GM18868 (cell line): ENCODE data around the gene ZNF398.
"Not testable (repeated sequence)": the region's sequence is repeated elsewhere in the genome, so short reads cannot be mapped to it uniquely, and the experiment has no call there.

ENCODE experiments used
- ATAC-seq: cut with Tn5 transposase; IDR thresholded peaks from one replicate; pipeline ENCODE4 v1.9.1; 2021; ENCODE audit warnings: mild to moderate bottlenecking, moderate library complexity; ENCODE audit not compliant: unreplicated experiment

The ZNF398 gene, protein sequence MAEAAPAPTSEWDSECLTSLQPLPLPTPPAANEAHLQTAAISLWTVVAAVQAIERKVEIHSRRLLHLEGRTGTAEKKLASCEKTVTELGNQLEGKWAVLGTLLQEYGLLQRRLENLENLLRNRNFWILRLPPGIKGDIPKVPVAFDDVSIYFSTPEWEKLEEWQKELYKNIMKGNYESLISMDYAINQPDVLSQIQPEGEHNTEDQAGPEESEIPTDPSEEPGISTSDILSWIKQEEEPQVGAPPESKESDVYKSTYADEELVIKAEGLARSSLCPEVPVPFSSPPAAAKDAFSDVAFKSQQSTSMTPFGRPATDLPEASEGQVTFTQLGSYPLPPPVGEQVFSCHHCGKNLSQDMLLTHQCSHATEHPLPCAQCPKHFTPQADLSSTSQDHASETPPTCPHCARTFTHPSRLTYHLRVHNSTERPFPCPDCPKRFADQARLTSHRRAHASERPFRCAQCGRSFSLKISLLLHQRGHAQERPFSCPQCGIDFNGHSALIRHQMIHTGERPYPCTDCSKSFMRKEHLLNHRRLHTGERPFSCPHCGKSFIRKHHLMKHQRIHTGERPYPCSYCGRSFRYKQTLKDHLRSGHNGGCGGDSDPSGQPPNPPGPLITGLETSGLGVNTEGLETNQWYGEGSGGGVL

DNA sequence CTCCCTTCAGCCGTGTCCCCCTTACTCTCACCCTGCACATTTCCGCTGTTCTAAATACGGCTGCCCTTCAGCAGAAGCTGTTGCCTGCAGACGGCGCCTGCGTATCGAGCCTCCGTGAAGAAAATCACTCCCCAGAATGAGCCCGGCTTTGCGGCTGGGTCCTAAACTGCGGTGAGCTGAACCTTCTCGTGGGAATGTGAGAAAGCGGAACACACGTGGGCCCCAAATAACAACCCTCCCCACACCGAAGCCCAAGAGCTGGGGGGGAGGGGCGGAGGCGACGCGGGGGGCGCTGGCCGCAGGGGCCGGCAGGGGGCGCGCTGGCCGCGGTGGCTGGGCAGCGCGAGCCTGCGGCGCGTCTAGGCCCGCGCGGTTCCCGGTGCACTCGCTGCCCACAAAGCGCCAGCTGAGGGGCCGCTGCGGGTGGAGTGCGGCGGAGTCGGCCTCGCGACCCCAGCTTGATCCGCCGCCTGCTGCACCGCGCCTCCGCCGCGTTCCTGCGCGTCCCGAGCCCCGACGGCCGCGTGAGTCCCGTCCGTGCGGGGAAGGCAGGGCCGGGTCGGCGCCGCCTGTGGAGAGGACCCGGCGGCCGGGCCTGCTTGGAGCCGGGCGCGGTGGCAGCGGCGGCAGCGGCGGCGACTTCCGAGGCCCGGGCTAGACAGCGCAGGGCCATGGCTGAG is at the start of gene ZNF398:
Gene ZNF398 (plus strand): TSS at position 382 of the 680 bp plus-strand sequence. CDS start 290 bp downstream, at position 672.
- ATAC-seq: peak; percentile 71

DNA sequence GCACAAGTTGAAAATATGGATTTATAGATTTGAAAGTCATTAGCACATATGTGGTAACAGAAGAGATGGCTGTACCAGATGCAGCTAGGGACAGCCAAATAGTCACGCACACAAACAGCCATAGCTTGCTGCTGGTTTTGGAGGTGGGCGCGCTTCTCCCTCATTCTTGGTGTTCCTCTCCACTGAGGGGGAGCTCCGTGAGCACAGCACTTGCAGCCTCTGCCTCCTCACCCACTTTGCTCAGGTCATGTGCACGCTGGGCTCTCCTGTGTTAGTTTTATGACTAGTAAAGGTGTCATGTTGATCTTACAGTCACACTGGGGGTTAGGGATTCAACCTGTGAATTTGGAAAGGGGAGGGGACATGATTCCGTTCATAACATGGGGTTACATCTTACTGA is 48.2 kb upstream of the ZNF398 start:
- no peak for ATAC-seq

DNA sequence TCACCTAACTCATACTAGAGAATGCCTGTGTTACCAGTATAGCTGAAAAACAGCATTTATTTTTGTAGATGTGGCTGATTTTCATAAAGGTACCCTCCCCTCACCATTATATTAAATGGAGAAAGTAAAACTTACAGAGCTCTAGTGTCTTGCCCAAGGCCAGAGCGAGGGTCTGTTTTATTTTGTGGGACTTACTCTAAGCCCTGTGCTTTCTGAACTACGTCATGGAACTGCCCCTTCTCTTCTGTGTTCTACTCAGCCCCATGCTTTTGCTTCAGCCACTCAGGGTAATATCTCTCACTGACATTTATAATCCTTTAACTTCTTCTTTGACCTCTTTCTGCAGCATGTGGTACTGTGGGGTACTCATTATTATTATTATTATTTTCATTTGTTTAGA is 46.4 kb upstream of the ZNF398 start:
- no peak for ATAC-seq

DNA sequence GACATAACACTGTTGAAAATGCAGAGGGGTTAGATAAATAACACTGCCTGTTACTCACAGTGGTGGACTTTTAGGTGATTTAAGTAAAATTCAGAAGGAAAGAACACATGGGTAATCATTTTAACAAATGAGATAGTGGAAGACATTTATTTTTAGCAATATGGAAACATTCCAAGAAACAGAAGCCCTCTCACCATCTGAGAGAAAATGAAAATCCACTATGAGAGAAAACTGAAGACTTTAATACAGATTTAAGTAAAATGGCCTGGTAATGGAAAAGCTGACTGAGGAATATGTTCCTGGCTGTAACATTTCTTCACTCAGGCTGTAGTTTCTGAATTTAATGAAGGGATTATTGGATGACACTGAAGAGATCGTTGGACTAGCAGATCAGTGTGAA is 44.6 kb upstream of the ZNF398 start:
- no peak for ATAC-seq

DNA sequence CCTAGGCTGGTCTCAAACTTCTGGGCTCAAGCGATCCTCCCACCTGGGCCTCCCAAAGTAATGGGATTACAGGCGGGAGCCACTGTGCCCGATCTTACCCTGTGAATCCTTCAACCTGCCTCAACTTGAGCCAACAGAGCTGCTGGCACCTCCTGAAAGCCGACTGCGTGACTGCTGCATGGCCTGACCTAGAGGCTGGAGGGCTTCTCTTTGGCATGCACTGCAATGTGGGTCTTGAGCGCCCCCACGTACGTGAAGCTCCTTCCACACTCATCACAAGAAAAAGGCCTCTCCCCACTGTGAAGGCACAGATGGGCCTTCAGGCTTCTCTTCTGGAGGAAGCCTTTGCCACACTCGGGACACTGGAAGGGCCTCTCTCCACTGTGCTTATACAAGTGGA is 43.8 kb upstream of the ZNF398 start:
- no peak for ATAC-seq

DNA sequence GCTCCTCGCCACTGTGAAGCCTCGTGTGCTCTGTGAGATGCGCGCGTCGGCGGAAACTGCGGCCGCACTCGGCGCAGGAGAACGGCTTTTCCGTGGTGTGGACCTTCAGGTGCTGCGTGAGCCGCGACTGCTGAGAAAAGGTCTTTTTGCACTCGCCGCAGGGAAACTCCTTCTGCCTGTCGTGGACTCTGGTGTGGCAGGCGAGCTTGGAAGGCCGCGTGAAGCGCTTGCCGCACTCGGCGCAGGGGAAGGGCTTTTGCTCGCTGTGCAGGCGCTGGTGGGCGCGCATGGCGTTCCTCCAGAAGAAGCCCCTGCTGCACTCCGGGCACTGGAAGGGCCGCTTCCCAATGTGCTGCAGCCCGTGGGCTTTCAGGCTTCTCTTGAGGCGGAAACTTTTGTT is 43.0 kb upstream of the ZNF398 start:
- ATAC-seq: no peak

DNA sequence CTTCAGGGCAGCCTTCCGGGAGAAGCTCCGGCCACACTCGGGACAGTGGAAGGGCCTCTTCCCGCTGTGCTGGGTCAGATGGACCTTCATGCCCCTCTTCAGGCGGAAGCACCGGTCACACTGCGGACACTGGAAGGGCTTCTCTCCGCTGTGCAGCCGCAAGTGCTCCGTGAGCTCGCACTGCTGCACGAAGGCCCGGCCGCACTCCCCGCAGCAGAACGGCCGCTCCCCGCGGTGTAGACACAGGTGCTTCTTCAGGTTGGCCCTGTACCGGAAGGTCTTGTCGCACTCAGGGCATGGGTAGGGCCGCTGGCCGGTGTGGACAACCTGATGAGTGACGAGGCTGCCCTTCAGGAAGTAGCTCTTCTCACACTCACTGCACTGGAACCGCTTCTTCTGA is 42.5 kb upstream of the ZNF398 start:
- ATAC-seq: no peak

DNA sequence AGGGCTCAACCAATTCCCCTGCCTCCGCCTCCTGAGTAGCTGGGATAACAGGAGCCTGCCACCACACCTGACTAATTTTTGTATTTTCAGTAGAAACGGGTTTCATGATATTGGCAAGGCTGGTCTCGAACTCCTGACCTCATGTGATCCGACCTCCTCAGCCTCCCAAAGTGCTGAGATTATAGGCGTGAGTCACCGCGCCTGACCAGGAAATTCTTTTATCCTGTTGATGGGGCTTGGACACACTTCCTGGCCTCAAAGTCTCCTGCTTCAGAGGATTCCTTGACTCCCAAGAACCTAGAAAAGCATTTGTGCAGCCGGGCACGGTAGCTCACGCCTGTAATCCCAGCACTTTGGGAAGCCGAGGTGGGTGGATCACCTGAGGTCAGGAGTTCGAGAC is 37.3 kb upstream of the ZNF398 start:
- ATAC-seq: no peak

DNA sequence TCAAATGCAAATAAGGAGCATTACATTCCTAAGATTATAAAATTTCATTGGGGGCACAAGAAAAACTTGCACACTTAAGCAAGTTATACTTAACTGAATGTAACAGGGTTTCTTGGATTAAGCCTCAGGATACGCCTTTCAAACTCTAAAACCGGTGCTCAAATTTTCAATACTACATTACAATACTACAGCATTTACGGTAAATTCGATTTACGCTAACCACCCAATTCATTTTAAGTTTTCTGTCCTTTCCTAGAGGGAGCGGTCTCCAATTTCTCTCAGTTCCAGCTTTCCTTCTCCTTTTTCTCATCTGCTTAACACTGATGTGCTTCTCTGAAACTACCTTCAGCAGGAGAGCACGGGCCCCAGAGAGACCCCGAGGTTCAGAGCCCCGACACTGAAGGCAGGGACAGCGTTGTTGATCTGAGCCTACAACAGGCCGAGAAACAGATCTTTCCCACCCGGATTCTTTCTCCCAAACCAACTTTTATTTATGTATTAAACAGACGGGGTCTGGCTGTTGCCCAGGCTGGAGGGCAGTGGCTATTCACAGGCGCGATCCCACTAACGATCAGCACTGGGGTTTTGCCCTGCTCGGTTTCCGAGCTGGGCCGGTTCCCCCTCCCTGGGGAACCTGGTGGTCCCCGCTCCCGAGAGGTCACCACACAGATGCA is 21.9 kb upstream of the ZNF398 start:
- ATAC-seq: no peak

DNA sequence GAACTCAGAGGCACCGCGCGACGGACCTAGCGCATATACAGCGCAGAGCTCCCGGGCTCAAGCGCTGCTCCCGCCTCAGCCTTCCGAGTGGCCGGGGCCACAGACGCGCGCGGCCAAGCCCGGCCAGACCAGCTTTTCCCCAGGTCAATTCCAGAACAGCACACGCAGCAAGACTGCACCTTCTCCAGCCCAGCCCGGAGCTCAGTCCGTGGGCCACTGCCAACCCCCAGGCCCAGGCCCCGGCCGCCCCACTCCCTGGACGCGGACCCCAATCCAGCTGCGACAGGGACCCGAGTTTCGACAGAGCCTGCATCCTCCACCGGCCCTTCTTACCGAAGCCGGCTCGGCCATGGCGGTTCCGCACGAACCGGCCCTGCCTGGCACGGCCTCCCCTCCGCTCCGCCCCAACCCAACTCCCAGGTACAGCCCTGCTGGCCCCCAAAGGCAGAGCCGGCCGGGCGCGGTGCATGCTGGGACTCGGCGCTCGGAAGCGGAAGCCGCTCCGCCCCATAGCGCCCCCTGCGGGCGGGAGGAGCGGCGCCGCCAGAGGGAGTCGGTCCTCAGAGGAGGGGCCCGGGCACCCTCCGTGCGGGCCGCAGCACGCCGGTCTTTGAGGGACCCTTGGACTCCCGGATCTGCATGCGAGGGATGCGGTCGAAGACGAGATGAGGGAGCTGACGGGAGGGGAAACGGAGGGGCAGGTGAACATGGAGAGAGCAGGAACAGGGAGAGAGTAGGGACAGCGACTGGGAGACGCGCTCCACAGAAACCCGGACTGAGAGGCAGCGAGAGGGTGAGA is 21.2 kb upstream of the ZNF398 start, which contains the start of gene ZNF425:
Gene ZNF425 (minus strand): TSS at position 462 of the 799 bp plus-strand sequence. CDS start 111 bp downstream, at position 351.
- ATAC-seq: peak; percentile 83

DNA sequence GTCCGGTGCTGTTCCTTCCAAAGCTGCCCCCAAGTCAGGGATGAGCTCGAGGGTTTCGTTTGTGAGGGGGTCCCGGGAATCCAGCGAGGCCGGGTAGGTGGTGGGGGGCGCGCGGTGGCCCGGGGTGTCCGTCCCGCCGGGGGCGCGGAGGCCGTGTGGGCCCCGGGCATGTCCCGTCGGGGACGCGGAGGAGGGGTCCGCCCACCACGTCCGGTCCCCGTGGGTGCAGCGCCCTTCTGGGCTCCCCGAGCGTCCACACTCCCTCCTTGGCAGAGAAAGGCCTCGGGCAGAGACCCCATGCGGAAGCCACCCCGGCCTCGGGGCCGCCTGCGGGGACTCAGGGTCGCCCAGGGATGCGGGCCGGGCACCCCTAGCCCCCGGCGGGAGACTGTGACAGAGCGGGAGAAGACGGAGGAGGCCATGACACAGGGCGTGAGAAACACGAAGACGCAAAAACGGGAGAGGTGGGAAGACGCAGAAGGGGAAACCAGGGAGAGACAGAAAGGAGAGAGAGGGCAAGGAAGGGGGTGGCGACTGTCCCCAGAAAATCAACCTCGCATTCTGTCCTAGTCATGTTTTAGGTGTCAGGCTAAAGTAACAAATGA is 20.5 kb upstream of the ZNF398 start:
- ATAC-seq: peak; percentile 38

DNA sequence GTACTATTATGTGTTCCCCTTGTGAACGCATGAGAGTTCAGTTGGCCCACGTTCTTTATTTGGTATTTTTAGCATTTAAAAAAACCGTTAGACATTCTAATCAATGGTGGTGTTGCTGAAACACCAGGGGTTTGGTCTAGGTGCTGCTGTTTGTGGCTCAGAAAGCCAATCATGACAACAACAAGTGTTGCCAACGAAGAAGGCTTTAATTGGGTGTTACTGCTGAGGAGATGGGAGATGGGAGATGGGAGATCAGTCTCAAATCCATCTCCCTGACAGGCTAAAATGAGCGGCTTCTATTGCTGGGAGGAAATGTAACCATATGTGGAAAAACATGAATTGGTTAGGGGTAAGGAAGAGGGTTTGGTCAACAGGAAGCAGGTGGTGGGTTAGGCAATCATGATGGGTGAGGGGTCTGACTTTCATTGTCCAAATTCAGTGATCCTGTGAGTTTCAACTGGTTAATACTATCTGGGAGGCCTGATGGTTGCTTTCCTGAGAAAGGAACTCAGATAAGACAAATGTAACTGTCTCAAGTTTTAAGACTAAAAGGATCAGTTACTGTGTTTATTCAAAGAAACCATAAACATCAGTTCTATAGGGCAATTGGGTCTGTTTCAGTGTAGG is 16.6 kb upstream of the ZNF398 start:
- ATAC-seq: no peak

DNA sequence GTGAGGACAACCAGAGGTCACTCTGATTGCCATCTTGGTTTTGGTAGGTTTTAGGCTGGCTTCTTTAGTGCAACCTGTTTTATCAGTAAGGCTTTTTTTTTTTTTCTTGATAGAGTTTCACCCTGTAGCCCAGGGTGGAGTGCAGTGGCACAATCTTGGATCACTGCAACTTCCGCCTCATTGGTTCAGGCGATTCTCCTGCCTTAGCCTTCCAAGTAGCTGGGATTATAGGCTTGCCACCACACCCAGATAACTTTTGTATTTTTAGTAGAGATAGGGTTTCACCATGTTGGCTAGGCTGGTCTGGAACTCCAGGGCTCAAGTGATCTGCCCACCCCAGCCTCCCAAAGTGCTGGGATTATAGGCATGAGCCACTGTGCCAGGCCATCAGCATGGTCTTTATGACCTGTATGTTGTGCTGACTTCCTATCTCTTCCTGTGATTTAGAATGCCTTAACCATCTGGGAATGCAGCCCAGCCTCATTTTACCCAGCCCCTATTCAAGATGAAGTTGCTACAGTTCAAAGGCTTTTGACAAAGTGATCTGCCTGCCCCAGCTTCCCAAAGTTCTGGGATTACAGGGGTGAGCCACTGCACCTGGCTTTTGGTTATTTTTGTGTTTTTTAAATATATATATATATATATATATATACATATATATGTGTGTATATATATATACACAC is 14.1 kb upstream of the ZNF398 start:
- ATAC-seq: no peak

DNA sequence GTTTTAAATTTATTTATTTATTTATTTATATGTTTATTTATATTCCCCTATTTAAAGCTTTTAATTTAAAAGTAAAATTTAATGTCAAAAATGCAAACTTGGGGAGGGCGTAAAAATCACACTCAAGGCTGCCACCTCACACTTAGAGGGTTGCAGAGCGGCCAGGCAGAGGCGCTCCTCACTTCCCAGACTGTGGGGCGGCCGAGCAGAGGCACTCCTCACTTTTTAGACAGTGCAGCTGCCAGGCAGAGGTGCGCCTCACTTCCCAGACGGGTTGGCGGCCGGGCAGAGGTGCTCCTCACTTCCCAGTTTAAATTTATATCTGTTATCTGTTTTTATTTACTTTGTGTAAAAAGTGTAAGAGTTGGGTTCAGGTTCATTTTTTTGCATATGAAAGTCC is 11.1 kb upstream of the ZNF398 start:
- ATAC-seq: no peak

DNA sequence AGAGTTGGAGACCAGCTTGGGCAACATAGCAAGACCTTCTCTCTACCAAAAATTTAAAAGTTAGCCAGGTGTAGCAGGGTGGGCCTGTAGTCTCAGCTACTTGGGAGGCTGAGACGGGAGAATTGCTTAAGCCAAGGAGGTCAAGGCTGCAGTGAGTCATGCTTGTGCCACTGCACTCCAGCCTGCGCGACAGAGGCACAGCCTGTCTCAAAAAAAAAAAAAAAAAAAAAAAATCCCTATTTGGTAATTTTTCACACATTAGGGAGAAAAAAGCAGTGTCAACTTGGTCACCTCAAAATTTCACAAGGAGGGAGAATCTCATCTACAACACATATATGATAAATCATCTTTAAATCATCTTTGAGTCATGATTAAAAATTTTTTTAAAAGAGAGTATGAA is 6.4 kb upstream of the ZNF398 start:
- no peak for ATAC-seq

DNA sequence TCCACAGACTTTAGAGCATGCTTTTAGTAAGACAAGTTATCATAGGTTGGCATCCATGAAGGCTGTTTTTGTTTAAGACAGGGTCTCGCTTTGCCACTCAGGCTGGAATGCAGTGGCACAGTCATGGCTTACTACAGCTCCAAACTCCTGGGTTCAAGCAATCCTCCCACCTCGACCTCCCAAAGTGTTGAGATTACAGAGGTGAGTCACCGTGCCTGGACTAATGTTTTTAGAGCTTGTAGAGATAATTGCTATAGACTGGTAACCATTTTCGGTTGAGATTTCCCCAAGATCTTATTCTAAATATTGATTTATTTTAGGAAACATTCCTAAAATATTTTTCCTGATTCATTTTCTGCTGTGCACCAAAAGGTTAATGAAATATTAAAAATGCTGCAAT is 5.4 kb upstream of the ZNF398 start:
- ATAC-seq: no peak

DNA sequence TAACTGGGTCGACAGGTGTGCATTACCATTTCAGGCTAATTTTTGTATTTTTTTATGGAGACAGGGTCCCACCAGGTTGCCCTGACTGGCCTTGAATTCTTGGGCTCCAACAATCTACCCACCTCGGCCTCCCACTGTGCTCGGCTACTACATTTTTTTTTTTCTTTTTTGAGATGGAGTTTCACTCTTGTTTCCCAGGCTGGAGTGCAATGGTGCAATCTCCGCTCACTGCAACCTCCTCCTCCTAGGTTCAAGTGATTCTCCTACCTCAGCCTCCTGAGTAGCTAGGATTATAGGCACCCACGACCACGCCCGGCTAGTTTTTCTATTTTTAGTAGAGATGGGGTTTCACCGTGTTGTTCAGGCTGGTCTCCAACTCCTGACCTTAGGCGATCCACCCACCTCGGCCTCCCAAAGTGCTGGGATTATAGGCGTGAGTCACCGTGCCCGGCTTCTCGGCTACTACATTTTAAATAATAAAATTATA is 2.8 kb upstream of the ZNF398 start:
- ATAC-seq: not testable (repeated sequence)

DNA sequence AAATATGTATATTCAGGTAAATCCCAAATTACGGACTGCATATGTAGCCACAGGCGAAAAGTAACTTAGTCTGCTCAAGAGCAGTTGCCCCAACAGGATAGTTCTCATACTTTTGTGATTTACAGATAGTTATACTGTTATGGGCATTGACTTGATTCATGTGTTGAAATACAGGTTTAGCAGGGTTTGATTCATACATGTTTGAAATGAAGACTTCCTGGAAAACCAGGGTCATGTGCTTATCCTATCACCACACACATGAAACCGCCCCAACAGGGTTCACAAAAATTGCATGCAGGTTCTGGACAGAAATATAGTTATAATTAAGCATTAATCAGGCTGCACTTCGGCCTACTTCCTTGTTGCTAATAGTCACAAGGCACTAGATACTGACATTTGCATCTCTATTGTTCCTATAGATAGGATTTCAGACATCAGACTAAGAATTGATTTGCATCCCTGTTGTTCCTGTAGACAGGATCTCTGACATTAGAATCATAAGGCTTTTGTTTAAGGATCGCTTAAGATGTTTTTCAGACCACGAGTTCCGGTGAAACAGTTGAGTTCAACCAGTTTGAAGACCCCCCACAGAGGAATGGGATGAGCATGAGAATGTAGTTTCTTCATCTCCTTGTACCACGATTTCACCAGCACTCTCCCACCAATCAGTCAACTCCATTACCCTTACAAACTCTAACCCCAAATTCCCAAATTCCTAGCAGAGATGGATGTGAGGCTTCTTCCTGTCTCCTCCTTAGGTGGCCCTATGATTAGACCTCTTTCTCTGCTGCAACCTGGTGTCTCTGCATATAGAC is 2.0 kb upstream of the ZNF398 start:
- no peak for ATAC-seq
